D341Med (cell line): ENCODE data around the gene CACNB4.
"Not testable (repeated sequence)": the region's sequence is repeated elsewhere in the genome, so short reads cannot be mapped to it uniquely, and the experiment has no call there.

ENCODE experiments used
- DNase-seq: peaks from one replicate; pipeline ENCODE4 v3.0.0; 2012; ENCODE audit warnings: low spot score

The CACNB4 gene

GRCh38 chr2:152098496-152099366 is at the start of gene CACNB4:
Gene CACNB4 (minus strand): TSS chr2:152099044.
- peak; percentile 73 for DNase-seq

- no peak for DNase-seq
Measured at GRCh38 chr2:152134488-152135280, 35.8 kb upstream of the CACNB4 start.

- DNase-seq: no peak
Measured at GRCh38 chr2:152132306-152132705, 33.5 kb upstream of the CACNB4 start.

- DNase-seq: no peak
Measured at GRCh38 chr2:152127628-152128027, 28.8 kb upstream of the CACNB4 start.

GRCh38 chr2:152126664-152127063 is 27.8 kb upstream of the CACNB4 start:
- DNase-seq: no peak

GRCh38 chr2:152122161-152122560 is 23.3 kb upstream of the CACNB4 start:
- no peak for DNase-seq

- no peak for DNase-seq
Measured at GRCh38 chr2:152120430-152120829, 21.6 kb upstream of the CACNB4 start.

GRCh38 chr2:152115952-152116351 is 17.1 kb upstream of the CACNB4 start:
- no peak for DNase-seq

GRCh38 chr2:152114366-152114765 is 15.5 kb upstream of the CACNB4 start:
- DNase-seq: no peak

GRCh38 chr2:152107140-152107539 is 8.3 kb upstream of the CACNB4 start:
- not testable (repeated sequence) for DNase-seq

- no peak for DNase-seq
Measured at GRCh38 chr2:152106464-152106863, 7.6 kb upstream of the CACNB4 start.

- DNase-seq: no peak
Measured at GRCh38 chr2:152103271-152103670, 4.4 kb upstream of the CACNB4 start.

GRCh38 chr2:152100961-152101360 is 2.1 kb upstream of the CACNB4 start:
- DNase-seq: no peak

GRCh38 chr2:152099367-152100050 is 665 bp upstream of the CACNB4 start:
- peak; percentile 48 for DNase-seq

GRCh38 chr2:152097801-152098495 is 896 bp downstream of the CACNB4 start:
- peak; percentile 34 for DNase-seq

GRCh38 chr2:152097290-152097800 is 1.5 kb downstream of the CACNB4 start:
- DNase-seq: no peak

- no peak for DNase-seq
Measured at GRCh38 chr2:152095146-152095545, 3.7 kb downstream of the CACNB4 start.

- DNase-seq: no peak
Measured at GRCh38 chr2:152094014-152094413, 4.8 kb downstream of the CACNB4 start.

- no peak for DNase-seq
Measured at GRCh38 chr2:152093464-152093863, 5.4 kb downstream of the CACNB4 start.

GRCh38 chr2:152092095-152092494 is 6.7 kb downstream of the CACNB4 start:
- DNase-seq: no peak

GRCh38 chr2:152090726-152091125 is 8.1 kb downstream of the CACNB4 start:
- not testable (repeated sequence) for DNase-seq

GRCh38 chr2:152089238-152089637 is 9.6 kb downstream of the CACNB4 start:
- DNase-seq: no peak
